RWPE1 (cell line): ENCODE results near the gene PATE4.

Experiments
- CTCF ChIA-PET: fragments of 350-600 bp; sonication (Branson Sonifier 250); formaldehyde crosslinking; extraction: SDS; loops from one replicate; lab custom pipeline; 2021; lab: Yijun Ruan, JAX
- POLR2A ChIA-PET: fragments of 400-600 bp; formaldehyde crosslinking; extraction: SDS; loops from one replicate; lab custom pipeline; 2020; ENCODE audit warnings: antibody characterized with exemption; ENCODE audit not compliant: low non-redundant PET; lab: Yijun Ruan, JAX
- DNase-seq: peaks from one replicate; pipeline ENCODE4 v3.0.0; 2012; ENCODE audit warnings: low spot score
- H3K27ac ChIP-seq: fragments of 450-650 bp; 2 replicates; pipeline ENCODE4 v1.5.1; 2017
- CTCF ChIP-seq: fragments of 450-650 bp; conservative IDR thresholded peaks from 2 replicates; pipeline ENCODE4 v1.5.1; 2017; ENCODE audit warnings: low read depth, mild to moderate bottlenecking

The PATE4 gene

GRCh38 chr11:125883375-125883774 lies 50.3 kb downstream of the PATE4 start:
- CTCF ChIA-PET: no interaction called here
- POLR2A ChIA-PET: no interaction called here
- no peak for DNase-seq
- no peak for TF ChIP-seq CTCF
- no peak overlapping the region for H3K27ac ChIP-seq

- no peak for TF ChIP-seq CTCF
- H3K27ac ChIP-seq: peak overlapping the region; percentile 94
- no peak for DNase-seq
- ChIA-PET CTCF (interaction anchor here (0.6 kb wide), 2 partner anchors 11 to 1912 kb away, joined by 3 to 5 read pairs; no protein-coding TSS in a partner anchor), POLR2A (no interaction called here)
These were observed 53.9 kb downstream of the PATE4 start for GRCh38 chr11:125886997-125887372.

GRCh38 chr11:125887373-125888324 lies 54.5 kb downstream of the PATE4 start, which contains the start of gene HYLS1:
Gene HYLS1 (plus strand): TSS chr11:125887668. CDS start chr11:125899369, 11,701 bp downstream.
- CTCF ChIA-PET: interaction anchor here (0.6 kb wide), 6 partner anchors 9 to 1911 kb away, joined by 3 to 5 read pairs (median 3); partner anchors contain the start of gene PUS3
- peak; percentile 25; the same call in 1 of the 2 replicates for TF ChIP-seq CTCF
- POLR2A ChIA-PET: interaction anchor here (0.6 to 1.2 kb wide), 2 partner anchors 15 to 190 kb away, joined by 4 to 5 read pairs; partner anchors contain the start of gene PUS3

More at GRCh38 chr11:125887373-125888324, 54.5 kb downstream of the PATE4 start, which contains the start of gene HYLS1:
- H3K27ac ChIP-seq: peak within 1 kb of the TSS; percentile 94
- peak; percentile 88 for DNase-seq
